LNCaP clone FGC (cell line): ENCODE measurements around the gene POLE.

Experiments used
- DNase-seq: peaks from one replicate; pipeline ENCODE4 v3.0.0-alpha.2; 2011; ENCODE audit warnings: low read depth
- H3K4me3 ChIP-seq: 2 replicates; pipeline ENCODE4 v1.5.1; 2011; ENCODE audit warnings: mild to moderate bottlenecking, low read depth, low read length, control low read depth
- CTCF ChIP-seq: IDR thresholded peaks from 2 replicates; pipeline ENCODE4 v1.5.1; 2012; ENCODE audit warnings: mild to moderate bottlenecking; ENCODE audit not compliant: control insufficient read depth, insufficient read depth; ENCODE audit errors: extremely low read depth

The POLE gene

GRCh38 chr12:132685400-132685799 lies 1.7 kb downstream of the POLE start:
- no peak for TF ChIP-seq CTCF
- DNase-seq = no peak

GRCh38 chr12:132677492-132677891 lies 9.7 kb downstream of the POLE start:
- DNase-seq = no peak
- no peak for TF ChIP-seq CTCF
- H3K4me3 ChIP-seq = no peak overlapping the region

More at GRCh38 chr12:132685400-132685799, 1.7 kb downstream of the POLE start:
- H3K4me3 ChIP-seq = no peak overlapping the region

- TF ChIP-seq CTCF = no peak
- H3K4me3 ChIP-seq = no peak overlapping the region
- DNase-seq = no peak
These were observed 11.2 kb downstream of the POLE start for GRCh38 chr12:132675757-132676432.

GRCh38 chr12:132674561-132674960 lies 12.6 kb downstream of the POLE start:
- no peak overlapping the region for H3K4me3 ChIP-seq
- TF ChIP-seq CTCF = no peak
- no peak for DNase-seq

- TF ChIP-seq CTCF = no peak
- no peak overlapping the region for H3K4me3 ChIP-seq
- no peak for DNase-seq
These were observed 13.6 kb downstream of the POLE start for GRCh38 chr12:132673288-132674179.

GRCh38 chr12:132672678-132673077 lies 14.5 kb downstream of the POLE start:
- TF ChIP-seq CTCF = no peak
- H3K4me3 ChIP-seq = no peak overlapping the region
- DNase-seq = no peak
